Brain microvascular endothelial cell (primary cell): ENCODE results near the gene C11orf71.

Source experiments
- DNase-seq: peaks from one replicate; pipeline ENCODE4 v3.0.0-alpha.2; 2020
- H3K27ac ChIP-seq: fragments of 250-450 bp; sonication (Bioruptor Pico); 2 replicates; pipeline ENCODE4 v1.5.1; 2020; ENCODE audit warnings: mild to moderate bottlenecking, moderate library complexity
- H3K27me3 ChIP-seq: fragments of 250-450 bp; sonication (Bioruptor Pico); replicated peaks from 2 replicates; pipeline ENCODE4 v1.5.1; 2020; ENCODE audit warnings: mild to moderate bottlenecking
- H3K36me3 ChIP-seq: fragments of 250-450 bp; sonication (Bioruptor Pico); replicated peaks from 2 replicates; pipeline ENCODE4 v1.5.1; 2020; ENCODE audit warnings: mild to moderate bottlenecking
- H3K4me3 ChIP-seq: 2 replicates; pipeline ENCODE4 v1.5.1; 2011; ENCODE audit warnings: low read depth, mild to moderate bottlenecking, control low read depth, low read length, moderate library complexity
- CTCF ChIP-seq: IDR thresholded peaks from 2 replicates; pipeline ENCODE4 v1.5.1; 2011; ENCODE audit warnings: low read depth, mild to moderate bottlenecking, moderate library complexity, low read length, control low read depth, inconsistent platforms; ENCODE audit errors: missing control alignments
- in situ Hi-C: cut with HindIII; loops from 2 replicates; pipeline ENCODE4 v1.10.0; 2017; ENCODE audit warnings: low sequenced_read_pairs, low pct_ligation_motif_present

The C11orf71 gene

GRCh38 chr11:114362958-114363357 is 37.4 kb downstream of the C11orf71 start:
- no peak for TF ChIP-seq CTCF
- Histone ChIP-seq H3K36me3 (no peaks in the 10 kb centered on the region), H3K27ac (no peak overlapping the region), H3K4me3 (no peak overlapping the region), H3K27me3 (no peaks in the 10 kb centered on the region)
- no peak for DNase-seq
- in situ Hi-C loops: no loop called here

- DNase-seq: no peak
- no peaks in the 10 kb centered on the region for H3K27me3 ChIP-seq
- no peaks in the 10 kb centered on the region for H3K36me3 ChIP-seq
- H3K4me3 ChIP-seq: no peak overlapping the region
- no peak for TF ChIP-seq CTCF
- H3K27ac ChIP-seq: no peak overlapping the region
- in situ Hi-C loops: no loop called here
Observed at GRCh38 chr11:114362326-114362725, 38.0 kb downstream of the C11orf71 start.

GRCh38 chr11:114359342-114359741 is 41.0 kb downstream of the C11orf71 start:
- Histone ChIP-seq H3K36me3 (no peaks in the 10 kb centered on the region), H3K27ac (peak overlapping the region; percentile 83), H3K27me3 (no peaks in the 10 kb centered on the region), H3K4me3 (no peak overlapping the region)
- TF ChIP-seq CTCF: no peak
- no peak for DNase-seq
- in situ Hi-C loops: no loop called here

GRCh38 chr11:114358716-114359115 is 41.6 kb downstream of the C11orf71 start:
- H3K27ac ChIP-seq: peak overlapping the region; percentile 83
- no peaks in the 10 kb centered on the region for H3K36me3 ChIP-seq
- H3K27me3 ChIP-seq: no peaks in the 10 kb centered on the region
- H3K4me3 ChIP-seq: no peak overlapping the region
- in situ Hi-C loops: no loop called here
- DNase-seq: no peak
- TF ChIP-seq CTCF: no peak

- TF ChIP-seq CTCF: no peak
- DNase-seq: peak; percentile 98
- in situ Hi-C loops: no loop called here
- peak overlapping the region; percentile 74 for H3K27ac ChIP-seq
- no peak overlapping the region for H3K4me3 ChIP-seq
- H3K36me3 ChIP-seq: no peaks in the 10 kb centered on the region
- H3K27me3 ChIP-seq: no peaks in the 10 kb centered on the region
Observed at GRCh38 chr11:114354076-114354475, 46.2 kb downstream of the C11orf71 start.

- DNase-seq: peak; percentile 57
- H3K27me3 ChIP-seq: no peaks in the 10 kb centered on the region
- no peak overlapping the region for H3K4me3 ChIP-seq
- TF ChIP-seq CTCF: no peak
- in situ Hi-C loops: no loop called here
- no peaks in the 10 kb centered on the region for H3K36me3 ChIP-seq
- peak overlapping the region; percentile 74 for H3K27ac ChIP-seq
Observed at GRCh38 chr11:114353443-114353842, 46.9 kb downstream of the C11orf71 start.
